HEK293T (cell line): Measurements from ENCODE around the gene LGI4.

Experiments used
- CTCF ChIA-PET: fragments of 350-600 bp; formaldehyde crosslinking; extraction: SDS; loops from one replicate; lab custom pipeline; 2021; ENCODE audit warnings: antibody characterized with exemption, inconsistent platforms; lab: Yijun Ruan, JAX
- POLR2A ChIA-PET: fragments of 350-600 bp; formaldehyde crosslinking; extraction: SDS; loops from one replicate; lab custom pipeline; 2020; ENCODE audit warnings: antibody characterized with exemption, inconsistent platforms; lab: Yijun Ruan, JAX
- DNase-seq: peaks from one replicate; pipeline ENCODE4 v3.0.0; 2012; ENCODE audit warnings: mixed read lengths; ENCODE audit errors: extremely low spot score
- ARNT ChIP-seq: fragments of 450-650 bp; IDR thresholded peaks from 2 replicates; pipeline ENCODE4 v1.6.1; 2017; ENCODE audit warnings: mild to moderate bottlenecking
- BHLHE40 ChIP-seq: fragments of 450-650 bp; IDR thresholded peaks from 2 replicates; pipeline ENCODE4 v1.6.1; 2016; ENCODE audit warnings: mild to moderate bottlenecking, moderate library complexity, borderline replicate concordance
- CTBP1 ChIP-seq: fragments of 450-650 bp; IDR thresholded peaks from 2 replicates; pipeline ENCODE4 v1.6.1; 2016; ENCODE audit warnings: borderline replicate concordance
- ELF4 ChIP-seq: fragments of 450-650 bp; IDR thresholded peaks from 2 replicates; pipeline ENCODE4 v1.6.1; 2017; ENCODE audit warnings: antibody characterized with exemption
- FOXA1 ChIP-seq: fragments of 450-650 bp; IDR thresholded peaks from 2 replicates; pipeline ENCODE4 v1.6.1; 2016; ENCODE audit warnings: mild to moderate bottlenecking
- FOXK2 ChIP-seq: fragments of 450-650 bp; IDR thresholded peaks from 2 replicates; pipeline ENCODE4 v1.6.1; 2016; ENCODE audit warnings: mild to moderate bottlenecking
- FOXM1 ChIP-seq: fragments of 450-650 bp; IDR thresholded peaks from 2 replicates; pipeline ENCODE4 v1.6.1; 2017; ENCODE audit warnings: mild to moderate bottlenecking, borderline replicate concordance
- HDGF ChIP-seq: fragments of 450-650 bp; IDR thresholded peaks from 2 replicates; pipeline ENCODE4 v1.6.1; 2017; ENCODE audit warnings: antibody characterized with exemption, borderline replicate concordance
- L3MBTL2 ChIP-seq: fragments of 450-650 bp; conservative IDR thresholded peaks from 2 replicates; pipeline ENCODE4 v1.6.1; 2016; ENCODE audit warnings: mild to moderate bottlenecking
- LEF1 ChIP-seq: fragments of 450-650 bp; IDR thresholded peaks from 2 replicates; pipeline ENCODE4 v1.6.1; 2017; ENCODE audit warnings: mild to moderate bottlenecking, borderline replicate concordance
- NFRKB ChIP-seq: fragments of 450-650 bp; IDR thresholded peaks from 2 replicates; pipeline ENCODE4 v1.6.1; 2016; ENCODE audit warnings: mild to moderate bottlenecking, moderate library complexity
- SP1 ChIP-seq: fragments of 450-650 bp; IDR thresholded peaks from 2 replicates; pipeline ENCODE4 v1.6.1; 2017
- SUZ12 ChIP-seq: fragments of 450-650 bp; IDR thresholded peaks from 2 replicates; pipeline ENCODE4 v1.6.1; 2016; ENCODE audit warnings: mild to moderate bottlenecking
- TARDBP ChIP-seq: fragments of 450-650 bp; IDR thresholded peaks from 2 replicates; pipeline ENCODE4 v1.6.1; 2016
- ZNF384 ChIP-seq: fragments of 450-650 bp; IDR thresholded peaks from 2 replicates; pipeline ENCODE4 v1.6.1; 2016
- TF ChIP-seq, protein P1 (sequence below): fragments of 450-650 bp; IDR thresholded peaks from 2 replicates; pipeline ENCODE4 v1.6.1; 2016

The LGI4 gene

GRCh38 chr19:35134601-35135242, at the start of gene LGI4:
Gene LGI4 (minus strand): TSS chr19:35135059. CDS start chr19:35134680, 379 bp downstream.
- ChIA-PET POLR2A (no interaction called here), CTCF (interaction anchor here (1.3 kb wide), 1 partner anchor 91 kb away, joined by 3 read pairs; no protein-coding TSS in a partner anchor)
- TF ChIP-seq TARDBP (no peak), BHLHE40 (no peak), SP1 (no peak), ARNT (no peak), FOXK2 (no peak), L3MBTL2 (no peak), HDGF (no peak), ELF4 (no peak), NFRKB (no peak), FOXA1 (no peak), CTBP1 (no peak), ZNF384 (no peak), FOXM1 (no peak), SUZ12 (no peak), LEF1 (no peak)
- TF ChIP-seq, protein P1, sequence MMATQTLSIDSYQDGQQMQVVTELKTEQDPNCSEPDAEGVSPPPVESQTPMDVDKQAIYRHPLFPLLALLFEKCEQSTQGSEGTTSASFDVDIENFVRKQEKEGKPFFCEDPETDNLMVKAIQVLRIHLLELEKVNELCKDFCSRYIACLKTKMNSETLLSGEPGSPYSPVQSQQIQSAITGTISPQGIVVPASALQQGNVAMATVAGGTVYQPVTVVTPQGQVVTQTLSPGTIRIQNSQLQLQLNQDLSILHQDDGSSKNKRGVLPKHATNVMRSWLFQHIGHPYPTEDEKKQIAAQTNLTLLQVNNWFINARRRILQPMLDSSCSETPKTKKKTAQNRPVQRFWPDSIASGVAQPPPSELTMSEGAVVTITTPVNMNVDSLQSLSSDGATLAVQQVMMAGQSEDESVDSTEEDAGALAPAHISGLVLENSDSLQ, result no peak
- no peak for DNase-seq

- POLR2A ChIA-PET, result no interaction called here
- CTCF ChIA-PET, result no interaction called here
- DNase-seq, result no peak
- no peak for TF ChIP-seq TARDBP
- no peak for TF ChIP-seq HDGF
- TF ChIP-seq FOXM1, result no peak
- no peak for TF ChIP-seq CTBP1
- TF ChIP-seq ELF4, result no peak
- TF ChIP-seq SUZ12, result no peak
- no peak for TF ChIP-seq ZNF384
- TF ChIP-seq SP1, result no peak
- TF ChIP-seq, protein P1, result no peak
- TF ChIP-seq NFRKB, result no peak
- no peak for TF ChIP-seq L3MBTL2
- no peak for TF ChIP-seq FOXA1
- TF ChIP-seq BHLHE40, result no peak
- no peak for TF ChIP-seq FOXK2
- TF ChIP-seq ARNT, result no peak
- TF ChIP-seq LEF1, result no peak
These were observed 49.4 kb upstream of the LGI4 start for GRCh38 chr19:35184267-35184666.

GRCh38 chr19:35181387-35181786, 46.5 kb upstream of the LGI4 start:
- POLR2A ChIA-PET, result no interaction called here
- TF ChIP-seq HDGF, result no peak
- no peak for TF ChIP-seq CTBP1
- no peak for TF ChIP-seq FOXA1
- TF ChIP-seq TARDBP, result no peak
- no peak for TF ChIP-seq ARNT
- TF ChIP-seq NFRKB, result no peak
- no peak for TF ChIP-seq L3MBTL2
- CTCF ChIA-PET, result no interaction called here
- DNase-seq, result no peak

DNA sequence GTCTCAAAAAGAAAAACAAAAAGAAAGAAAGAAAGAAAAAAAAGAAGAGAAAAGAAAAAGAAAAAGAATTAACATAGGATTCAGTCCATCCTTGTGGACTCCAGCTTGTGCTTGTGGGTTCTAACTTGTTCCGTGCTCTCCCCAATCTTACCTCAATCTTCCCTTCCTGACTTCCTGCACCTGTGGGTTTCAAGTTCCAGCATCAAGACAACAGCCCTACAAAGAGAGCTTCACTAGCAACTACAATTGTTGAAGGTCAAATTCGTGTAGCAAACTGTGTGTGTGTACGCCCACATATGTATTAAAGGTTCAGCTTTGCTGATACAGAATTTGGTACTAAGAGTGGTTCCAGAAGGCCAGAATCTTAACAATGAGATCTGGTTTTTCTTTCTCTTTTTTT, 45.0 kb upstream of the LGI4 start:
- ChIA-PET POLR2A (interaction anchor here (1.2 kb wide), 1 partner anchor 39 kb away, joined by 3 read pairs; no protein-coding TSS in a partner anchor), CTCF (no interaction called here)
- no peak for DNase-seq
- TF ChIP-seq CTBP1 (no peak), BHLHE40 (no peak), SP1 (no peak), ZNF384 (no peak), FOXM1 (no peak), ARNT (no peak), FOXA1 (no peak)
- TF ChIP-seq, protein P1, result no peak

GRCh38 chr19:35178701-35179100, 43.8 kb upstream of the LGI4 start:
- CTCF ChIA-PET, result no interaction called here

GRCh38 chr19:35177377-35178274, 42.8 kb upstream of the LGI4 start:
- ChIA-PET POLR2A (no interaction called here), CTCF (no interaction called here)
- TF ChIP-seq BHLHE40, result no peak
- no peak for TF ChIP-seq ARNT
- no peak for TF ChIP-seq TARDBP
- TF ChIP-seq SUZ12, result no peak
- TF ChIP-seq, protein P1, result no peak
- no peak for TF ChIP-seq NFRKB
- no peak for TF ChIP-seq FOXK2
- no peak for TF ChIP-seq LEF1
- TF ChIP-seq FOXA1, result no peak
- TF ChIP-seq ZNF384, result no peak
- no peak for TF ChIP-seq SP1
- TF ChIP-seq CTBP1, result no peak
- no peak for TF ChIP-seq L3MBTL2
- TF ChIP-seq HDGF, result no peak
- TF ChIP-seq ELF4, result no peak
- TF ChIP-seq FOXM1, result no peak
- no peak for DNase-seq

More at GRCh38 chr19:35178701-35179100, 43.8 kb upstream of the LGI4 start:
- DNase-seq, result no peak
- POLR2A ChIA-PET, result interaction anchor here (1.2 kb wide), 1 partner anchor 37 kb away, joined by 3 read pairs; no protein-coding TSS in a partner anchor
- TF ChIP-seq LEF1, result no peak
- no peak for TF ChIP-seq L3MBTL2
- no peak for TF ChIP-seq ZNF384
- no peak for TF ChIP-seq NFRKB
- TF ChIP-seq SP1, result no peak
- no peak for TF ChIP-seq FOXK2
- no peak for TF ChIP-seq CTBP1
- no peak for TF ChIP-seq FOXM1
- no peak for TF ChIP-seq ARNT
